ELF-1 (cell line): ENCODE results near the gene NINJ2.

ENCODE experiments used
- DNase-seq: peaks from one replicate; pipeline ENCODE4 v3.0.0-alpha.2; 2016; ENCODE audit warnings: low read depth, low spot score

NINJ2 gene

DNA sequence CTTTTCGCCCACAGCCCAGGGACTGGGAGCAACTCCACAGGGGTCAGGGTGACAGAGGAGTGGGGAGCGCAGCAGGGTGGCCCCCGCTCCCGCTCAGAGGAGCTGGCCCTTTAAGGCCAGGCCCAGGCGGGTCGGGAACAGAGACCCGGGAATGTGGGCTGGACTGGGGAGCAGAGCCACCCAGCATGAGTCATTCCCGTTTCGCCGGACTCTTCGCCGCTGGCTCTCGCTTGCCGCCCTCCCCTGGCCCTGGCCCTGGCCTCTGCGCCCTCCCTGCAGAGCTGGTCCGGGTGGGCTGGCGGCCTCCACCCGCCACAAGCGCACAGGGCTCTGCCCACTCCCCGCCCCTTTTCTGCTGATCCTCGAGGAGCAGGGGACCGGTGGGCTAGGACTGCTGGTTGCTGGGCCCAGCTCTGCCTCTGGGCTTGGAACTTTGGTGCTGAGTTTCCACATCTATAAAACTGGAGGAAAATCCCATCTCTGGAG, 92.8 kb downstream of the NINJ2 start:
- peak; percentile 90 for DNase-seq

DNA sequence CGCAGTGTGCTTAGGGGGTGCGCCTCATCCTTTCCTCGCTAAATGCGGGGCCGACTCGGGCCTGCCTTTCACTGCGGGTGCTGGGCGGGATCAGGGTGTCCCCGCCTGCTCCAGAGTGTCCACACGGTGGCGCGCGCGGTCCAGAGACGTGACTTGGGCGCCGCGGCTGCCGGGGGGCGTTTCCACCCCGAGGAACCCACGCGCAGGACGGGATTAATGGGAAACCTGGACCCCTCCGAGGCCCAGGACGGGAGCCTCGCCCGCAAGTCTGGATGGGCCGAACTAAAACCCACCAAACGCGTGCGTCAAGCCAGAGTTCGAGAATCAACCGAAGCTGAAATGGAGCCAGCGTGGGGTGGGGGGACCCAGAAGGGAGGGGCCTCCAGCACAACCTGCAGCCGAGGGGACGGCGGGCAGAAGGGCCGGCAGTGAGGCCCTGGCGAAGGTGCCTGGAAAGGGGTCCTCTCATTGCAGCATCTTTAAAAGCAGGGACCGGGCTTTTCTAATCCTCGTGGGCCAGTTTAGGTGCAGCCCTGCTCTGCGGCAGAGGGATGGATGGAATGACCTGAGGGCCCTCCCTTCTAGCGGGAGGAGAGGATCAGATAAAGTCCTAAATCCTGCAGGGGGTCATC, 93.3 kb downstream of the NINJ2 start:
- DNase-seq, result peak; percentile 84

- DNase-seq, result no peak
Measured at GRCh38 chr12:569091-569676, 94.1 kb downstream of the NINJ2 start.

DNA sequence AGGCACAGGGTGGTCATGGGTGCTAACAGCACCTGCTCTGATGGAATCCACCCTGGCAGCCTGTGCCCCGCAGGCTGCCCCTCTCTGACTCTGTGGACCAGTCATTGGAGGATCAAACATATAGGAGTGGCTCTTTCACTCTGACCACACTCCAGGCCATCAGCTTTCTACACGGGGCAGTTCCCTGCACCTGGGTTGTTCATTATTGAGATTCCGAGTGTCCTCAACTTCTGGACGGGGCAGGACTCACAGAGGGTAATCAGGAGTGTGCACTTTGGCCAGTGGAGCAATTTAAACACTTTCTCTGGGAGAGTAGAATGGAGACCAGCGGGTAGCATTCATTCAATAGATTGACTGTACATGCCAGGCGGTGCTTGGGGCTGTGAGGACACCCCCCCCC, 94.8 kb downstream of the NINJ2 start:
- no peak for DNase-seq

- DNase-seq, result no peak
Measured at GRCh38 chr12:565589-566105, 97.6 kb downstream of the NINJ2 start.

DNA sequence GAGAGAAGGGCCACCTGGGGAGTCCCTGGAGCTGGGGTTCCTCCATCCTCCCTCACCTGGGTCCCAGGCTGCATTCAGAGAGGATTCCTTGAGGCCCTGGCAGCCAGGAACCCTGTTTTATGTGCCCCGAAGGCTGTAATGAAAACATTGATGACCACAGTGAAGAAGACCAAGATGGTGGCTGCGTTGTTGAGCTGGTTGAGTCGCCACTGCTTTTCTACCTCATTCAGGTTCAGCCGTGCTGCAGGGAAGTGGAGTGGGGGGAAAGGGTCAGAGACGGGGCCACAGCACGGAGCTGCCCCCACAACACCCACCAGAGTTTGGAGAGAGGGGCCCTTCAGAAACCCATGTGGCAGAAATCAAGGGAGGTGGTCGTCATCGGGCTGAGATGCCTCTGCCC, 98.1 kb downstream of the NINJ2 start:
- DNase-seq, result no peak

DNA sequence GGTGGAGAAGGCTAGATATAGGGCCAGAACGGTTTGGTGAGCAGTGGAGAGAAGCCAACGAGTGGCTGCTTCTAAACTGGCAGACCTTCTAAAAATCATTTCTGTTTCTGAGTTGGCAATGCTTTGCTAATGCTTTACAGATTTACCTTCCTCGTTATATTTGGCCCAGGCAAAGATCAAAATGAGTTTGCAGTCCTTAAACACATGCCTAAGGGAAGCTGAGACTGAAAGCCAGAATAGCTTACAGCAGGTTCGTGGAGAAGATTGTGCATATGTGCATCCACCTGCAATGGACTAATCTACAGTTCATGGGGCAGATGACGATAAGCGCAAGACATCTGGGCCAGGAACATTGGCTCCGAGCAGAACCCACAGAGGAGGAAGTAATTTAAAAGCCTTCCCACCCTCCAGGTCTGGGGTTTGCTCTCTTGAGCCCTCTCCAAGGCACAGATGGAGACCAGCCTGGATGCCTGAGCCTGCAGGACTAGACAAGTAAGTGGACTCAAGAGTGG, 99.4 kb downstream of the NINJ2 start:
- DNase-seq, result no peak

DNA sequence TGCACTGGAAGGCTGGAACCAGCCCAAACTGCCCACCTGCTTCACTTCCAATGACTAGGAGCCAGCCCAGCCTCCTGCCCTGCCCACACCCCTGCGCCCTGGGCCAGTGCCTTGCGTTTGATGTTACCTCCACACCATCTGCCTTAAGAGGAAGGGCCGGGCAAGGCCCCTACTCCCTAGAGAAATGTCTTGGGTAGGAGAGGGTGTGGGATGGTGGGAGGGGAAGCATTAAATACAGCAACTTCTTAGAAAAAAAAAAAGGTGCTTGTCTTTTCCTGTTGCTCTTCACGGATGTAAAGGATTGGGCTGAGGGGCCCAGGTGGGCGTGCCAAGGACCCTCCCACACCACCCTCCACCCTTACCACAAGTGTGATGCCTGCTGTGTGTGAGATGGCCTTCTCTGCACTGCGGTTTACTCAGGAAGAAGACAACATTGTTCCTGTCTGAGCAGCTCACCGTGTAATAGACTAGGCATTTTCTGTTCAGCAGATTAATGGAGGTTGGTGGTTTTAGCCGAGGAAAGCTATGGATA, 99.9 kb downstream of the NINJ2 start:
- no peak for DNase-seq

- no peak for DNase-seq
Measured at GRCh38 chr12:562634-563033, 100.6 kb downstream of the NINJ2 start.

DNA sequence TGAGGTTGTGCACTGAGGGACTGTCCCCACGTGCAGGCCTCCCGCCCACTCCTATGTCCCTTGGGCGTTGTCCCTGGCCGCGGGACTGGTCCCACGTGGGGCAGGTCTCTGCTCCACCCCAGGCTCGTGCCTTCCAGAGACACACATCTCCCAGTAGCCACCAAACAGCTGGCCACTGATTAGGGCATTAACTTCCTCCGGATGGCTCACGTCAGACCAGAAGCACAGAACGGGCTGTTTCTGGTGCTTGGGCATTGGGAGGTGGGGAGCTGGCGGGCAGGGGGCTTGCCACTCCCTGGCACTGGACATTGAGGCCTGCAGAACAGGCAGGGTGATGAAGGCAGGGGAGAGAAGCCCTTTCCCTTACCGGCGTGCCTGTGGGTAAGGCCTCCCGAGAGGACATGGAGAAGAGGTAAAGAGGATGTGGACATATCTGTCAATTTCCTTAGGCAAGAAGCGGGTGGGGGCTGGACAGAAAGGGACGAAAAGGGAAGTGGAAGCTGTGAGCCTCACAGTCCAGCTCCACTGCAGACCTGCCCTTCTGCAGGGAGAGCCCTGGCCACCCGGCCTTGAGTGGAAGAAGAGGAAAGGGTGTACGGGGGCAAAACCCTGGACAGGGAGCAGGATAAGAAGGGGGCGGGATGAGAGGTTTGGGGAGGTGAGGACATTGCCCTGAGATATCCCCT, 101.2 kb downstream of the NINJ2 start:
- DNase-seq, result no peak

DNA sequence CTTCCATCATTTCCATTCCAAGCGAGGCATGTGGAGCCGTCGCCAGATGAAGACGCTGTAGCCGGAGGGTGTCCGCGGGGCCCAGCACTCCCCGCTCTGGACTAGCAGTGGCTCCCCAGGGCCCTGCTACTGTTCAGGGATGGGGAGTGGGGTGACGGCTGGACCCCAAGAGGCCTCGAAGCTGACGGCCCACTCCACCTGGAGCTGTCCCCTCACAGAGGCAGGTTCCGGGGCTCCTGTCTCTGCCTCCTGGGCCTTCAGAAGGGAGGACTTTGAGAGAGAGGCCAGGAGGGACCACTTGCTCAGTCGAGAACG, 101.9 kb downstream of the NINJ2 start:
- DNase-seq, result no peak

- no peak for DNase-seq
Measured at GRCh38 chr12:560691-561390, 102.4 kb downstream of the NINJ2 start.

DNA sequence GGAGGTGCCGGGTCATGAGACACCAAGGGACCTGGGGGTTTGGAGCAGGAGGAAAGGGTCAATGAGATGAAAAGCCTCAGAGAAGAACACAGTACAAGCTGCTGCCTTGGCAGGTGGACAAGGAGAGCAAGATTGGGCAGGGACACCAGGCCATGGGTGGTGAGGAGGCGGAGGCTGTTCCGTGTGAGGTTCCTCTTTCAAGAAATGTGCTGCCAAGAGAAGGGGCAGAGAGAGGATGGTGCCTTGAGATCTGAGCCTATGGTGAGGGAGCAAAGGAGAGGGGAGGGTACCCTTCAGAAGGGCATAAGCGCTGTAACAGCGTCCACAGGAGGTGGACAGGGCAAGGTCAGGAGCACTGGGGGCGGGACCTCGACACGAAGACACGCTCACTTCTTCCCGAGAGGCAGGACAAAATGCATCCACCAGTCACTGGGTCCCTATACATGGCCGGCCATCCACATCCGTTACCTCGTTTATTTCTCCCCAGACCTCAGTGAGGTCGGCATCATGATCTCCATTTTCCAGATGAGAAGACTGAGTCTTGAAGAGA, 103.3 kb downstream of the NINJ2 start:
- no peak for DNase-seq

DNA sequence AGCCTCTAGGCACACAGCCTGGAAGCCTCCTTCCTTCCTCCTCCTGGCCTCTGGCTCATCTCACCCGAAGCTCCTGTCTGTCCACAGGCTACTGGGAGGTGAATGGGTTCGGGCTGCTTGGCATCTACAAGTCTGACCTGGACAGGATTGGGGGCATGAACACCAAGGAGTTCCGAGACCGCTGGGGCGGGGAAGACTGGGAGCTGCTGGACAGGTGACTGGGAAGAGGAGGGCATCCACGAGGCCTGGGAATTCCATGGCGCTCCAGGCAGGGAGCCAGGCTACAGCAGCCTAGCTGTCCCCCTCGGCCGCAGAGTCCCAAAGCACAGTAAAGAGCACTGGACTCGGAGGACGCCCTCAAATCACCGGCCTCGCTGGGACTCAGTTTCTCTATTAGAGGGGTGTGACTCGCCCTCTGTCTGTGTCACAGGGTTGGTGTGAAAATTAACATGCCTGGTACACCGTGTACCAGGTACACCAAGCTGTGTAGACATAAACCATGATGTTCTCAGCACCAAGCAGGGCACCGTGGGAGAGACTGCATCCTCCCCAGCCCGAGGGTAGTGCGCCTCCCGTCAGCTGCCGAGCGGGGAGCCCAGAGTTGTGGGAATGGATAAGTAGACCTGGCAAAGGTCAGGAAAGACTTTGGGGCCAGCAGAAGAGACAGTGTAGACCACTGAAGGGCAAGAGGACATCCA, 103.9 kb downstream of the NINJ2 start:
- DNase-seq, result no peak

- DNase-seq, result no peak
Measured at GRCh38 chr12:558580-558979, 104.7 kb downstream of the NINJ2 start.

DNA sequence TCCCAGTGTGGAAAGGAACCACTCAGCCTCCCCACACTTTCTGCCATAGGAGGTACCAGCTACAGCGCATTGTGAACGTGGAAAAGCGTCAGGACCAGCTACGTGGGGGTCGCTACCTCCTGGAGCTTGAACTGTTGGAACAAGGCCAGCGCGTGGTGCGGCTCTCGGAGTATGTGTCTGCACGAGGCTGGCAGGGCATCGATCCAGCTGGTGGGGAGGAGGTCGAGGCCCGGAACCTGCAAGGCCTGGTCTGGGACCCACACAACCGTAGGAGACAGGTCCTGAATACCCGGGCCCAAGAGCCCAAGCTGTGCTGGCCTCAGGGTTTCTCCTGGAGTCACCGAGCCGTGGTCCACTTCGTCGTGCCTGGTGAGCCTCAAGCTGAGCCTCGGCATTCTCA, 106.7 kb downstream of the NINJ2 start:
- no peak for DNase-seq

GRCh38 chr12:554001-554285, 109.3 kb downstream of the NINJ2 start:
- no peak for DNase-seq

DNA sequence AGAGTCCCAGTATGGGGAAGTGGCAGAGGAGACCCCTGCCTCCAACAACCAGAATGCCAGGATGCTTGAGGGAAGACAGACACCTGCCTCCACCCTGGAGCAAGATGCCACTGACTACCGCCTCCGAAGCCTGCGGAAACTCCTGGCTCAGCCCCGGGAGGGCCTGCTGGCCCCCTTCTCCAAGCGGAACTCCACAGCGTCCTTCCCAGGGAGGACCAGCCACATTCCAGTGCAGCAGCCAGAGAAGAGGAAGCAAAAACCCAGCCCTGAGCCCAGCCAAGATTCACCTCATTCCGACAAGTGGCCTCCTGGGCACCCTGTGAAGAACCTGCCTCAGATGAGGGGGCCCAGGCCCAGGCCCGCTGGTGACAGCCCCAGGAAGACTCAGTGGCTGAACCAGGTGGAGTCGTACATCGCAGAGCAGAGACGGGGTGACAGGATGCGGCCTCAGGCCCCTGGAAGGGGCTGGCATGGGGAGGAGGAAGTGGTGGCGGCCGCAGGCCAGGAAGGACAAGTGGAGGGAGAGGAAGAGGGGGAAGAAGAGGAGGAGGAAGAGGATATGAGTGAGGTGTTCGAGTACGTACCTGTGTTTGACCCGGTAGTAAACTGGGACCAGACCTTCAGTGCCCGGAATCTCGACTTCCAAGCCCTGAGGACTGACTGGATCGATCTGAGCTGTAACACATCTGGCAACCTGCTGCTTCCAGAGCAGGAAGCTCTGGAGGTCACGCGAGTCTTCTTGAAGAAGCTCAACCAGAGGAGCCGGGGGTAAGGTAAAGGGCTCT, 109.8 kb downstream of the NINJ2 start:
- no peak for DNase-seq

GRCh38 chr12:552466-552865, 110.8 kb downstream of the NINJ2 start:
- no peak for DNase-seq

DNA sequence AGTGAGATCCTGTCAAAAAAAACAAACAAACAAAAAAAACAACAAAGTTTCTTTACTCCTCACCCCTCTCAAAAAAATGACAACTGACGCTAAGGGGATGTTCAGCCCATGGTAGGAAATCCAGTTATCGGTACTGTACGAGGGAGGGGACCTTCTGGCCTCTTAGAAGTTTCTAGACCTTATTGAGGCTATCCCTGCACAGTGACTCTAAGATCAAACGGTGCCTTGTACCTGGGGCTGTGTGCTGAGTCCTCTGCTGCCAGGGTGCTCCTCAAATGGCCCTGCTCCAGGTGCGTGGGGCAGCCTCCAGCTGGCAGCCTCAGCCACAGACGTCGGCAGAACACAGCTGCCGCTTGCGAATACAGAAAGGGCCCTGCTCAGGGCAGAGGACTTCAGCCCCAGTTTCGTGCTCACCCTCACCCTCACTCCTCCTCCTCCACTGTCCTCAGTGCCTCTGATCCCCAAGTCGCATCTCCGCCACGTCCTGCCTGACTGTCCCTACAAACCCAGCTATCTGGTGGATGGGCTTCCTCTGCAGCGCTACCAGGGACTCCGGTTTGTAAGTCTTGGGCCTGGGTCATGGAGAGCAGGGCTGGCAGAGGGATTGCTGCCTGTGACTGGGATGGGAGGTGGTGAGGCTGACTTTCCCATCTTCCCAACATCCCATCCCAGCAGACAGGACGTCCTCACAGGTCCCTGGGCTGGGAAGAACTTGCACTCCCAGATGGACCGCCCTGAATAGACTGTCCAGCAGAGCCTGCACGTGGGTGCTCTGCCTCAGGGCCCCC, 112.6 kb downstream of the NINJ2 start:
- no peak for DNase-seq
